ENCODE data around the gene C22orf42. TPM values are rescaled to one million over a fixed set of nuclear protein-coding genes. Genes with fewer than 3 reads are reported as not detected.
"Not testable (repeated sequence)": the region's sequence is repeated elsewhere in the genome, so short reads cannot be mapped to it uniquely, and the experiment has no call there.

C22orf42 gene
- total RNA-seq, 2 experiments from 2014 or later, result not detected

GRCh38 chr22:32175683-32176644, 16.9 kb upstream of the C22orf42 start:
- no peaks in the 10 kb centered on the region for H3K9me3 Mint-ChIP-seq (ENCODE audit: insufficient read depth)
- peaks cover 19% of the 10 kb centered on the region for H3K27me3 Mint-ChIP-seq (ENCODE audit: low read depth)
- no peak overlapping the region for H3K4me3 Mint-ChIP-seq
- ChIA-PET POLR2A (no interaction called here), CTCF (no interaction called here)
- no peak overlapping the region for H3K27ac Mint-ChIP-seq
- DNase-seq (no peak), ATAC-seq (peak; percentile 39)
- no peaks in the 10 kb centered on the region for H3K36me3 Mint-ChIP-seq (ENCODE audit: low read depth)
- H3K4me1 Mint-ChIP-seq (ENCODE audit: low read depth), result no peaks in the 10 kb centered on the region

- Mint-ChIP-seq H3K9me3 (ENCODE audit: insufficient read depth) (no peaks in the 10 kb centered on the region), H3K27me3 (ENCODE audit: low read depth) (peaks cover 19% of the 10 kb centered on the region), H3K4me3 (no peak overlapping the region), H3K4me1 (ENCODE audit: low read depth) (no peaks in the 10 kb centered on the region), H3K36me3 (ENCODE audit: low read depth) (no peaks in the 10 kb centered on the region), H3K27ac (no peak overlapping the region)
- ATAC-seq (no peak), DNase-seq (no peak)
- POLR2A ChIA-PET, result no interaction called here
- CTCF ChIA-PET, result no interaction called here
These were observed 16.0 kb upstream of the C22orf42 start for GRCh38 chr22:32175115-32175514.

GRCh38 chr22:32165681-32166080, 6.6 kb upstream of the C22orf42 start:
- ChIA-PET CTCF (no interaction called here), POLR2A (no interaction called here)
- ATAC-seq (no peak), DNase-seq (no peak)
- Mint-ChIP-seq H3K4me3 (no peak overlapping the region), H3K36me3 (ENCODE audit: low read depth) (no peaks in the 10 kb centered on the region), H3K4me1 (ENCODE audit: low read depth) (peaks cover 4% of the 10 kb centered on the region), H3K9me3 (ENCODE audit: insufficient read depth) (no peaks in the 10 kb centered on the region), H3K27ac (no peak overlapping the region), H3K27me3 (ENCODE audit: low read depth) (peaks cover 11% of the 10 kb centered on the region)

- DNase-seq, result no peak
- Mint-ChIP-seq H3K27ac (no peak overlapping the region), H3K36me3 (ENCODE audit: low read depth) (no peaks in the 10 kb centered on the region), H3K4me1 (ENCODE audit: low read depth) (peaks cover 4% of the 10 kb centered on the region), H3K9me3 (ENCODE audit: insufficient read depth) (no peaks in the 10 kb centered on the region), H3K4me3 (no peak overlapping the region), H3K27me3 (ENCODE audit: low read depth) (peaks cover 11% of the 10 kb centered on the region)
- ChIA-PET CTCF (no interaction called here), POLR2A (no interaction called here)
- no peak for ATAC-seq
These were observed 5.2 kb upstream of the C22orf42 start for GRCh38 chr22:32164075-32164860.

- CTCF ChIA-PET; H3K9me3 Mint-ChIP-seq (ENCODE audit: insufficient read depth); H3K27ac Mint-ChIP-seq; H3K4me1 Mint-ChIP-seq (ENCODE audit: low read depth); DNase-seq; ATAC-seq; H3K36me3 Mint-ChIP-seq (ENCODE audit: low read depth); POLR2A ChIA-PET; H3K4me3 Mint-ChIP-seq: not testable (repeated sequence)
- H3K27me3 Mint-ChIP-seq (ENCODE audit: low read depth), result peaks cover 18% of the 10 kb centered on the region
These were observed 1.3 kb upstream of the C22orf42 start for GRCh38 chr22:32160411-32160810.

- H3K27ac Mint-ChIP-seq; DNase-seq; H3K4me3 Mint-ChIP-seq; H3K9me3 Mint-ChIP-seq (ENCODE audit: insufficient read depth); CTCF ChIA-PET; H3K36me3 Mint-ChIP-seq (ENCODE audit: low read depth): not testable (repeated sequence)
- POLR2A ChIA-PET, result interaction anchor here (0.5 kb wide), 1 partner anchor 413 kb away, joined by 3 read pairs; no protein-coding TSS in a partner anchor
- Mint-ChIP-seq H3K27me3 (ENCODE audit: low read depth) (peaks cover 15% of the 10 kb centered on the region), H3K4me1 (ENCODE audit: low read depth) (peaks cover 11% of the 10 kb centered on the region)
- ATAC-seq, result peak; percentile 27
These were observed 1.5 kb downstream of the C22orf42 start for GRCh38 chr22:32157632-32158031.

GRCh38 chr22:32154727-32155126, 4.4 kb downstream of the C22orf42 start:
- peaks cover 15% of the 10 kb centered on the region for H3K4me1 Mint-ChIP-seq (ENCODE audit: low read depth)
- H3K9me3 Mint-ChIP-seq (ENCODE audit: insufficient read depth); H3K4me3 Mint-ChIP-seq; H3K36me3 Mint-ChIP-seq (ENCODE audit: low read depth); ATAC-seq; DNase-seq; CTCF ChIA-PET; POLR2A ChIA-PET; H3K27ac Mint-ChIP-seq: not testable (repeated sequence)
- H3K27me3 Mint-ChIP-seq (ENCODE audit: low read depth), result peaks cover 15% of the 10 kb centered on the region

GRCh38 chr22:32151641-32152040, 7.5 kb downstream of the C22orf42 start:
- peaks cover 16% of the 10 kb centered on the region for H3K27me3 Mint-ChIP-seq (ENCODE audit: low read depth)
- POLR2A ChIA-PET; H3K9me3 Mint-ChIP-seq (ENCODE audit: insufficient read depth); H3K4me3 Mint-ChIP-seq; H3K36me3 Mint-ChIP-seq (ENCODE audit: low read depth); H3K27ac Mint-ChIP-seq; DNase-seq; CTCF ChIA-PET; ATAC-seq: not testable (repeated sequence)
- peaks cover 15% of the 10 kb centered on the region for H3K4me1 Mint-ChIP-seq (ENCODE audit: low read depth)

- H3K36me3 Mint-ChIP-seq (ENCODE audit: low read depth); H3K9me3 Mint-ChIP-seq (ENCODE audit: insufficient read depth); H3K27ac Mint-ChIP-seq; CTCF ChIA-PET; ATAC-seq; H3K4me3 Mint-ChIP-seq; POLR2A ChIA-PET; DNase-seq: not testable (repeated sequence)
- Mint-ChIP-seq H3K27me3 (ENCODE audit: low read depth) (peaks cover 14% of the 10 kb centered on the region), H3K4me1 (ENCODE audit: low read depth) (peaks cover 15% of the 10 kb centered on the region)
These were observed 8.5 kb downstream of the C22orf42 start for GRCh38 chr22:32150647-32151046.

GRCh38 chr22:32148372-32148771, 10.7 kb downstream of the C22orf42 start:
- DNase-seq; H3K27ac Mint-ChIP-seq; CTCF ChIA-PET; POLR2A ChIA-PET; H3K9me3 Mint-ChIP-seq (ENCODE audit: insufficient read depth); H3K36me3 Mint-ChIP-seq (ENCODE audit: low read depth); H3K4me3 Mint-ChIP-seq; ATAC-seq; H3K27me3 Mint-ChIP-seq (ENCODE audit: low read depth): not testable (repeated sequence)
- peaks cover 33% of the 10 kb centered on the region for H3K4me1 Mint-ChIP-seq (ENCODE audit: low read depth)

- H3K4me3 Mint-ChIP-seq; H3K27ac Mint-ChIP-seq; H3K27me3 Mint-ChIP-seq (ENCODE audit: low read depth); DNase-seq; H3K9me3 Mint-ChIP-seq (ENCODE audit: insufficient read depth); CTCF ChIA-PET; ATAC-seq; POLR2A ChIA-PET; H3K36me3 Mint-ChIP-seq (ENCODE audit: low read depth): not testable (repeated sequence)
- H3K4me1 Mint-ChIP-seq (ENCODE audit: low read depth), result peaks cover 37% of the 10 kb centered on the region
These were observed 12.0 kb downstream of the C22orf42 start for GRCh38 chr22:32147128-32147527.

All from activated CD8-positive, alpha-beta T cell treated with anti-CD3 and anti-CD28 coated beads, Interleukin-2, amount 10 ng/mL, durations not matched to agents 7 days and 5 days (primary cell).